Superior temporal gyrus (tissue), 1 donor: Measurements from ENCODE around the gene MAST2.
A peak's percentile ranks its signal among the peaks of the same experiment; 100 is the strongest.
"Not testable (repeated sequence)": the region's sequence is repeated elsewhere in the genome, so short reads cannot be mapped to it uniquely, and the experiment has no call there.

Experiments
- DNase-seq: peaks from one replicate; pipeline ENCODE4 v3.0.0-alpha.2; 2016; ENCODE audit errors: extremely low spot score

Gene MAST2

GRCh38 chr1:45857755-45858492 lies 54.5 kb downstream of the MAST2 start:
- not testable (repeated sequence) for DNase-seq

GRCh38 chr1:45859221-45859620 lies 55.8 kb downstream of the MAST2 start:
- DNase-seq = no peak

DNA sequence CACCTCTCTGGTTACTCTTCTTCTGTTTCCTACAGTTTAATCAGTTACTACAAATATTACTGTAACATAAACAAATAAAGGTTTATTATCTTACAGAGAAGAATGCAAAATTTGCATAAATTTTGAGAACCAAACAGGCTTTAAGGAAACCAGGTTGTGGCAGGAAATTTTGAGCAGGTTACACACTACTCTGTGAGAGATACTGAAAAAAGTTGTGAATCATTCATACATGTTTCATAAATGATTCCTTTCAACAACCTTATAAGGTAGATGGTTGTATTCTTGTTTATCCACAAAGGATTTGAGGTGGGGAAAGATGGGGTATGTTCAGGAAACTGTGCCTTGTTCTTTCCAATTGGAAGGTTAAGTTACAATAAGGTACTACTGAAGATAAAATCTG lies 58.6 kb downstream of the MAST2 start:
- DNase-seq = no peak

GRCh38 chr1:45863218-45863617 lies 59.8 kb downstream of the MAST2 start:
- DNase-seq = no peak

DNA sequence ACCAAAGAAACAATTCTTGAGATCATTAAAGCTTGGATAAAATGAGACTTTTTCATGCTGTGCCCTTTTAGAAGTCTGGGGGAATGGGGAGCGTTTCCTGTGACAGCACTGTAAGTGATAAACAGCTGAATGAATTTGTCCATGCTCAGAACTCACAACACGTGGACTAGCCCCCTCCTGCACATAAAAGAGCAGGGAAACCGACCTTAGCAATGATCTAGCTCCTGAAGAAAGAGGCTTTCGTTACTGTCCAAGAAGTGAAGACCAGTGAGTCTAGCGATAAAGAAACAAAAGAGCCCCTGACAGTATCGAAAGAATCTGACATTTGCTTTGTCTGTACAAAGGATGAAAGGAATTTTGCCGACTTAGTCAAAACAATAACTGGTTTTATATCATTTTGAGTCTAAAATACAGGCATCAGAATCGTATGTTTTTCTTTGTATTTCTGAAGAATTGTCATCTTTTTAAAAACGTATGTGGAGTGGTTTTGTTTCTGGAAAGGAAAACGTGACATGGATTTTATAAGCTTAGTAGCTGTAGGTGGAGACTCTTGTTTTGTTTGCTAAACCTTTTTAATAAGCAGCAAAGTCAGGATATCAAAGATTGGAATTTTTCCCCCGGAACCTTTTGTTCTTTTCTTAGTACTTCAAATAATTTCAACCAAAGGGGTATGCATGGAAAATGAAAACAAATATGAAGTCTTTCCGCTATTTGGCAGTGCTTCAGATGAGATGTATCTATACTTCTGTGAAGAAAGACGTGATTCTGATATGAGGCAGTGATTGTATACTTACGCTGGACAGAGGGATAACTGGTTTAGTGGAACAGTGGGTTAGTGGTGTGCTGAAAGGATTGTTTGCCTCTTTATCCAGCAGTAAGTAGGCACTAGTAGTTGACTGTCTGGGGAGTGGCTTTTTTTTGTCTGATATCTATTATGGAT lies 61.0 kb downstream of the MAST2 start:
- peak; percentile 68 for DNase-seq

GRCh38 chr1:45867697-45868348 lies 64.4 kb downstream of the MAST2 start:
- DNase-seq = no peak

GRCh38 chr1:45868861-45869260 lies 65.4 kb downstream of the MAST2 start:
- no peak for DNase-seq

DNA sequence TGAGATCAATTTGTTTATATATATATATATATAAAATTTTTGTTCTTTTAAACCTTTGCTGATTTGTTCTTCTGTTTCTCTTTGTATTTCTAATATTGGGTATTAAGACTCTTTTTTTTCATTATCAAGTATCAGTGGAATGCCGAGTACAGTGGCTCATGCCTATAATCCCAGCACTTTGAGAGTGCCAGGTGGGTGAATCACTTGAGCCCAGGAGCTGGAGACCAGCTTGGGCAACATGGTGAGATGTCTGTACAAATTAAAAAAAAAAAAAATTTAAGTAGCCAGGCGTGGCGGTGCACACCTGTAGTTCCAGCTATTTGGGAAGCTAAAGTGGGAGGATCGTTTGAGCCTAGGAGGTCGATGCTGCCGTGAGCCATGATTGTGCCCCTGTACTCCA lies 67.1 kb downstream of the MAST2 start:
- DNase-seq = no peak

DNA sequence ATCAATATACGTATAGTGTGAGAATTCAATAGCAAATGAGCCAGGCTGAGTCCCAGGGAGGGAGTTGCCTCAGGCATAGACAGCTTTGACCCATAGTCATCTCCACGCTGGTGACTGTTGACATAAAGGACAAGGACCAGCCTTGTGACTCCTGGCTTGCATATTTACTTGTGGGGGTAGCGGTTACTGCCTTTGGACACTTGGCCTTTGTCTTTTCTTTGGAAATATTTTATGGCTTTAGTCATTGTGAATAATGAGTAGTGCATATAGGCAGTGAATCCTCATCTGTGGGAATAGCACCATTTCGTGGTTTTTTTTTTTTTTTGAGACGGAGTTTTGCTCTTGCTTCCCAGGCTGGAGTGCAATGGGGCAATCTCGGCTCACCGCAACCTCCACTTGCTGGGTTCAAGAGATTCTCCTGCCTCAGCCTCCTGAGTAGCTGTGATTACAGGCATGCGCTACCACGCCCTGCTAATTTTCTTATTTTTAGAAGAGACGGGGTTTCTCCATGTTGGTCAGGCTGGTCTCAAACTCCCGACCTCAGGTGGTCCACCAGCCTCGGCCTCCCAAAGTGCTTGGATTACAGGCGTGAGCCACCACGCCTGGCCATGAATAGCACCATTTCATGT lies 68.9 kb downstream of the MAST2 start:
- peak; percentile 53 for DNase-seq

DNA sequence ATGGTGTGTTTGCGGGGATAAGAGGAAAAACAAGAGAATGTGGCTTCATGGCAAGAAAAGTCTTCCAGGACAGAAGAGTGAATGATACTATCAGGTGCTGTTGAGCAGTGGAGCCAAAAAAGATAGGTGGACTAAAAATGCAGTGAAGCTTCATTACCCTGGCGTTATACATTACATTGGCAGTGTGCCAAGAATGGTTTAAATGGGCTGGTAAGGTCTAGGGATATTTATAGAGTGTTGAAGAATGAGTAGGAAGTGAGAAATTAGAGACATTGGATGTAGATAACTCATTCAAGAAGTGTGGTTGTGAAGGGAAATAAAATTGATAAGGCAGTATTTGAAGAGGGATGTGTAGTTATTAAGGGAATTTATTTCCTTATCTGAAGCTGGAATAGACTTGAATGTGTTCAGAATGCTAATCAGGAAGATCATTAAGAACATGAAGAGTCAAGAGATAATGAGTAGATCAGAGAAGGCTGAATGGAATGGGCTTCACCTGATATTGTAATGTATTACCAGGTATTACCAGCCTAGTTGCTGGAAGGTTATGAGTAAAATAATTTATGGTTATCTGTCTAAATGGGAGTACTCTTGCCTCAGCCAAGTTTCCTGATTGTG lies 72.7 kb downstream of the MAST2 start:
- DNase-seq = no peak

- no peak for DNase-seq
Measured at GRCh38 chr1:45877264-45877663, 73.9 kb downstream of the MAST2 start.

- no peak for DNase-seq
Measured at GRCh38 chr1:45879885-45880598, 76.6 kb downstream of the MAST2 start.

DNA sequence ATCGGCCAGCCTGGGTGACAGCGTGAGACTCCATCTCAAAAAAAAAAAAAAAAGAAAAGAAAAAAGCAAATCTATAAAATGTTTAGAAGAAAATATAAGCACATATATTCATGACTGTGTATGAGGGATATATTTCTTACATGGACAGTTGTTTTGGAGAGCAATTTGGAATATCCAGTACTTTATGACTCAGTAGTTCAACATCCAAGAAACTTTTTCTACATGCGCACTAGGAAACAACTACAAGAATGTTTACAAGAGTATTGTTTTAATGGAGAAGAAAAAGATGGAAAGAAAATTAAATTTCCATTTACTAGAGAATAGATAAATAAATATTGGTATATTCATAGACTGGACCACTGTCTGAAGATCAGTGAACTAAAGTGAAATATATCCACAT lies 77.5 kb downstream of the MAST2 start:
- no peak for DNase-seq

DNA sequence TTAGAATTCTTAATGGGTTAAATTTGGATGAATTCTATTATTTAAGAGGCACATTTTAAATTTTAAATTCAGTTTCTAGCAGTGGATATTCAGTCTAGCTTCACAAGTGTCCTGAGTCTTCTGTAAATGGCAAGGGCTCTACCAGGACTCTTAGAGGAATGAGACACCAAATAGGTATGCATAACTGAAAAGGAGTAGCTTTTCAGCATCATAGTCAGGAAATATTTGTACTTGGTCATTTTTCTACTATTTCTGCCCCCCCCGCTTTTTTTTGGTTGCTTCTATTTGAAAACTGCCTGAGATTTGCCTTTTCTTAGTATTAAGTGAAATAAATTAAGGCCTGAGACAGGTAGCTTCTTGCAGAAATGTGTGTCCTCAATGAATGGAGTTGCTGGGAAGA lies 80.2 kb downstream of the MAST2 start:
- no peak for DNase-seq

DNA sequence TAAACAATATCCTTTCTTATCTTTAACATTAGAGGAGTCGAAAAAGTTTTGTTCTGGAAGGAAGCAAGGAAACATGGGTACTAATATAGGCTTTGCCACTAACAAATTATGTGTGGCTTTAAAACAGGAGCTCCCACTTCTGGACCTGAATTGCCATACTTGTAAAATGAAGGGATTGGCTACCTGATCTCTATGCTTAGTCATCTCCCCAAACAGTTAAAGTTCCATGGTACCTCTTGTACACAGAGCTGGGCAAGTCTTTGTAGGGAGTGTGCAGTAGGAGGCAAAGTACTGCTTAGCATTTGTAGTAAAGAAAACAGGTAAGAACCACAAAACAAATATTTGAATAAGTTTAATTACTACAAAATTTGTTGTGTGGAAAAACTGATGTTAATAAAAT lies 81.3 kb downstream of the MAST2 start:
- no peak for DNase-seq

DNA sequence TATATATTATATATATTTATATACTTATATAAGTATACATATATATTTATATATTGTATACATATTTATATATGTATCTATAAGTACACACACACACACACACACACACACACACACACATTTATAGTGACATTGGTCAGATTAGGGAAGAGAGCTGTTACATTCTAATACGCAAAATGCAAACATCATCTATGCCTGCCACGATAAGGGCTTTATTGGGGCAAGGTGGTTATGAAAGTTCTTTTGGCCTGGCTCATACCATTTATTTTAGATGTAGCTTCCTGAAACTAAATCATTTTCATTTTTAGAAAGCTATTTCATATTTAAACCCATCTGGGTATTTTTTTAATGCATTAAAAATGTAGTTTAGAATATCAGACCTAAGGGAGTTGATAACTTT lies 82.8 kb downstream of the MAST2 start:
- DNase-seq = no peak

- no peak for DNase-seq
Measured at GRCh38 chr1:45887156-45887842, 83.9 kb downstream of the MAST2 start.

DNA sequence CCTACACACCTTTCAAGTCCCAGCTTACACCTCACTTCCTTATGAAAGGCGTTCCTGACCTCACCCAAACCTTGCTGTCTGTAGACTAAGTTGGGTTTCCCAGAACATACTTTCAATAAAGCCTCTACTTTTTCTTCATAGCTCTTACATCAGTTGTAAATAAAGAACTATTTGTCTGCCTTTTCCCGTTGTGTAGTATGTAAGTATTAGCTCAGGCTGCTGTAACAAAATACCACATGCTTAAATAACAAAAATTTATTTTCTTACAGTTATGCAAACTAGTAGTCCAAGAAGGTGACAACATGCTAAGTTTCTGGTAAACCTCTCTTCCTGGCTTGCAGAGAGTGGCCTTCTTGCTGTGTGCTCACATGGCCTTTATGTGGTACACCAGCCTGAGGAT lies 86.7 kb downstream of the MAST2 start:
- DNase-seq = no peak

DNA sequence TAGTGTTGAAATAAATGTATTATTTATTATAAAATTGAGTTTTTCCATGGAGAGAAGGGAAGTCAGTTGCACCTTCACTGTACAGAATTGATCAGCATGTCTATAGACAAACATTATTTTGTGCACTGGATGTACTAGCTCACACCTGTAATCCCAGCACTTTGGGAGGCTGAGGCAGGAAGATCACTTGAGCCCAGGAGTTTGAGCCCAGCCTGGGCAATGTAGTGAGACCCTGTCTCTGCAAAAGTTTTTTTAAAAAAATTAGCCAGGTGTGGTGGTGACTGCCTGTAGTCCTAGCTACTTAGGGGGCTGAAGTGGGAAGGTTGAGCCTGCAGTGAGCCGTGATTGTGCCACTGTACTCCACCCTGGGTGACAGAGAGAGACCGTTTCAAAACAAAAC lies 87.7 kb downstream of the MAST2 start:
- DNase-seq = no peak

- no peak for DNase-seq
Measured at GRCh38 chr1:45892068-45892785, 88.8 kb downstream of the MAST2 start.
